GM23338 (cell line): ENCODE data around the gene APC. TPM values are rescaled to one million over a fixed set of nuclear protein-coding genes. Genes with fewer than 3 reads are reported as not detected.

ENCODE experiments used
- ATAC-seq: fragments of 200-7000 bp; cut with Tn5 transposase; 3 replicates; pipeline ENCODE4 v1.9.1; 2020
- DNase-seq: peaks from one replicate; pipeline ENCODE4 v3.0.0-alpha.2; 2015; ENCODE audit warnings: low spot score
- H2AFZ ChIP-seq: fragments of 200-600 bp; sonication (generic); 2 replicates; pipeline ENCODE4 v1.8.0; 2016; ENCODE audit warnings: antibody characterized with exemption, mild to moderate bottlenecking, moderate library complexity
- H3F3A ChIP-seq: fragments of 200-600 bp; sonication (generic); replicated peaks from 2 replicates; pipeline ENCODE4 v1.8.0; 2017; ENCODE audit warnings: antibody characterized with exemption, mixed run types, low read depth
- H3K27ac ChIP-seq: fragments of 200-600 bp; sonication (generic); 2 replicates; pipeline ENCODE4 v1.6.1; 2016; ENCODE audit warnings: low read depth
- H3K27me3 ChIP-seq: fragments of 200-600 bp; sonication (generic); 2 replicates; pipeline ENCODE4 v1.8.0; 2016; ENCODE audit warnings: mild to moderate bottlenecking, mixed run types, moderate library complexity; ENCODE audit not compliant: insufficient read depth
- H3K36me3 ChIP-seq: fragments of 200-600 bp; sonication (generic); 2 replicates; pipeline ENCODE4 v1.8.0; 2016; ENCODE audit warnings: mild to moderate bottlenecking; ENCODE audit not compliant: insufficient read depth
- H3K4me1 ChIP-seq: fragments of 200-600 bp; sonication (generic); 2 replicates; pipeline ENCODE4 v1.8.0; 2016; ENCODE audit warnings: mild to moderate bottlenecking, moderate library complexity; ENCODE audit not compliant: insufficient read depth
- H3K4me2 ChIP-seq: fragments of 200-600 bp; sonication (generic); 2 replicates; pipeline ENCODE4 v1.7.1; 2017; ENCODE audit warnings: mixed run types
- H3K4me3 ChIP-seq: fragments of 200-600 bp; sonication (generic); 2 replicates; pipeline ENCODE4 v1.6.1; 2016; ENCODE audit warnings: mixed run types
- H3K79me2 ChIP-seq: fragments of 200-600 bp; sonication (generic); replicated peaks from 2 replicates; pipeline ENCODE4 v1.8.0; 2017; ENCODE audit warnings: mild to moderate bottlenecking; ENCODE audit not compliant: insufficient read depth
- H3K9me2 ChIP-seq: fragments of 200-600 bp; sonication (generic); 2 replicates; pipeline ENCODE4 v1.8.0; 2017; ENCODE audit not compliant: insufficient read depth
- H4K20me1 ChIP-seq: fragments of 200-600 bp; sonication (generic); replicated peaks from 2 replicates; pipeline ENCODE4 v1.8.0; 2017; ENCODE audit warnings: mild to moderate bottlenecking; ENCODE audit not compliant: insufficient read depth
- H3K27ac Mint-ChIP-seq: 2 replicates; pipeline ENCODE4 v1.8.0; 2020; ENCODE audit warnings: inconsistent platforms, mild to moderate bottlenecking, moderate library complexity, mixed read lengths
- H3K27me3 Mint-ChIP-seq: 3 replicates; pipeline ENCODE4 v1.8.0; 2022; ENCODE audit warnings: low read depth, mild to moderate bottlenecking, moderate library complexity, mixed read lengths, inconsistent platforms; ENCODE audit not compliant: insufficient read depth, poor library complexity
- H3K36me3 Mint-ChIP-seq: 3 replicates; pipeline ENCODE4 v1.8.0; 2021; ENCODE audit warnings: low read depth, mild to moderate bottlenecking, inconsistent platforms, moderate library complexity, mixed read lengths
- H3K4me1 Mint-ChIP-seq: 3 replicates; pipeline ENCODE4 v1.8.0; 2020; ENCODE audit warnings: mild to moderate bottlenecking, inconsistent platforms, mixed read lengths
- H3K4me3 Mint-ChIP-seq: 3 replicates; pipeline ENCODE4 v1.8.0; 2021; ENCODE audit warnings: moderate library complexity, mild to moderate bottlenecking, inconsistent platforms, mixed read lengths
- H3K9me3 Mint-ChIP-seq: 3 replicates; pipeline ENCODE4 v1.8.0; 2020; ENCODE audit warnings: moderate library complexity, mild to moderate bottlenecking, inconsistent platforms, mixed read lengths
- CREB1 ChIP-seq: fragments of 250-450 bp; sonication (Bioruptor Pico); IDR thresholded peaks from 2 replicates; pipeline ENCODE4 v1.5.0; 2020; ENCODE audit warnings: low read depth, mild to moderate bottlenecking, moderate library complexity
- EZH2 ChIP-seq: fragments of 200-600 bp; sonication (generic); IDR thresholded peaks from one replicate; pipeline ENCODE4 v1.8.0; 2017; ENCODE audit warnings: antibody characterized with exemption, mild to moderate bottlenecking, low read depth; ENCODE audit not compliant: unreplicated experiment
- EZH2phosphoT487 ChIP-seq: fragments of 200-600 bp; sonication (generic); IDR thresholded peaks from one replicate; pipeline ENCODE4 v1.8.1; 2018; ENCODE audit warnings: antibody characterized with exemption; ENCODE audit not compliant: unreplicated experiment
- JUNB ChIP-seq: IDR thresholded peaks from one replicate; pipeline ENCODE4 v1.6.1; 2016; ENCODE audit warnings: antibody characterized with exemption; ENCODE audit not compliant: unreplicated experiment
- NANOG ChIP-seq: IDR thresholded peaks from 2 replicates; pipeline ENCODE4 v1.6.1; 2016; ENCODE audit warnings: antibody characterized with exemption, borderline replicate concordance
- POLR2AphosphoS5 ChIP-seq: IDR thresholded peaks from 2 replicates; pipeline ENCODE4 v1.6.1; 2016; ENCODE audit warnings: antibody characterized with exemption, low read depth
- STAT1 ChIP-seq: IDR thresholded peaks from one replicate; pipeline ENCODE4 v1.6.1; 2016; ENCODE audit warnings: antibody characterized with exemption; ENCODE audit not compliant: unreplicated experiment
- ZNF114 ChIP-seq: fragments of 250-450 bp; sonication (Bioruptor Pico); IDR thresholded peaks from 2 replicates; pipeline ENCODE4 v1.5.0; 2020; ENCODE audit warnings: mild to moderate bottlenecking, moderate library complexity
- ZNF331 ChIP-seq: fragments of 250-450 bp; sonication (Bioruptor Pico); IDR thresholded peaks from 2 replicates; pipeline ENCODE4 v1.5.0; 2020; ENCODE audit warnings: low read depth, mild to moderate bottlenecking, moderate library complexity
- polyA plus RNA-seq: library from polyadenylated mRNA; unstranded; fragments of >200 nt; fragmentation: Nextera tagmentation; extraction: Ambion mirVana; gene quantifications from 2 replicates; pipeline ENCODE4 v1.2.1, GENCODE V29; 2016
- total RNA-seq: library from RNA; depleted of rRNA; stranded (reverse); fragments of >200 nt; shearing (Covaris generic); gene quantifications from 2 replicates; pipeline ENCODE4 v1.2.3, GENCODE V29; 2014
- TF ChIP-seq, protein P1 (sequence below): fragments of 250-450 bp; sonication (Bioruptor Pico); IDR thresholded peaks from 2 replicates; pipeline ENCODE4 v1.5.0; 2020; ENCODE audit warnings: mild to moderate bottlenecking, moderate library complexity
- TF ChIP-seq, protein P2 (sequence below): IDR thresholded peaks from 2 replicates; pipeline ENCODE4 v1.6.1; 2016; ENCODE audit warnings: antibody characterized with exemption
- TF ChIP-seq, protein P3 (sequence below): IDR thresholded peaks from one replicate; pipeline ENCODE4 v1.6.1; 2018; ENCODE audit warnings: antibody characterized with exemption; ENCODE audit not compliant: unreplicated experiment
- TF ChIP-seq, protein P4 (sequence below), 2 experiments: fragments of 200-600 bp in 1 of 2; sonication (generic) in 1 of 2; conservative IDR thresholded peaks; 2 replicates each; pipeline versions ENCODE4 v1.5.1 to v1.6.1; 2016 to 2017; ENCODE audit warnings: antibody characterized with exemption in 2 of 2, low read depth in 2 of 2, mild to moderate bottlenecking in 2 of 2, moderate library complexity in 1 of 2

The APC gene
- total and polyA plus RNA-seq, 2 experiments from 2014 or later, result 42.4 to 62.9 TPM

DNA sequence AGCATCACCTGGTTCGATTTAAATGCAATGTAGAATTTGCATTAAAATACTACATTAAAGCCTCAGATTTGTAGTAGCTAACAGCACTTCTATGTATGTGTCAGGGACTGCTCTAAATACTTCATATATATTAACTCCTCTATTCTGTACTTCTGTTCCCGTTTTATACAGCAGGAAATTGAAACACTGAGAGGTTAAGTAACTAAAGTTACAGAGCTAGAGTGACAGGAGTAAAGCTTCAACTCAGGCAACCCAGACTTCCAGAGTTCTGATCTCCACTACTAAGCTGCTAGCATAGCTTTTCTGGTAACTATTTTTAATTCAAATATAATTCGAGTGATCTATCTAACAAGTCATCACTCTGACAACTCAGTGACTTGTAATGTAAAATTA lies 619 bp upstream of the APC start:
- no peaks in the 10 kb centered on the region for H3K36me3 Mint-ChIP-seq
- peaks cover 3% of the 10 kb centered on the region for H3K27me3 Mint-ChIP-seq
- Histone ChIP-seq H3K4me3 (peak overlapping the region; percentile 75), H3K27me3 (no peaks in the 10 kb centered on the region), H3K4me1 (peaks cover 23% of the 10 kb centered on the region), H3K4me2 (peak overlapping the region; percentile 89), H3K36me3 (no peaks in the 10 kb centered on the region), H3K27ac (no peak overlapping the region), H3K79me2 (peaks cover 72% of the 10 kb centered on the region), H4K20me1 (no peaks in the 10 kb centered on the region), H3K9me2 (no peaks in the 10 kb centered on the region), H2AFZ (peak overlapping the region; percentile 53; the same call in 1 of the 2 replicates), H3F3A (peaks cover 9% of the 10 kb centered on the region)
- H3K4me1 Mint-ChIP-seq, result peaks cover 12% of the 10 kb centered on the region
- DNase-seq (no peak), ATAC-seq (peak; percentile 7)
- no peak overlapping the region for H3K27ac Mint-ChIP-seq
- TF ChIP-seq, protein P1, sequence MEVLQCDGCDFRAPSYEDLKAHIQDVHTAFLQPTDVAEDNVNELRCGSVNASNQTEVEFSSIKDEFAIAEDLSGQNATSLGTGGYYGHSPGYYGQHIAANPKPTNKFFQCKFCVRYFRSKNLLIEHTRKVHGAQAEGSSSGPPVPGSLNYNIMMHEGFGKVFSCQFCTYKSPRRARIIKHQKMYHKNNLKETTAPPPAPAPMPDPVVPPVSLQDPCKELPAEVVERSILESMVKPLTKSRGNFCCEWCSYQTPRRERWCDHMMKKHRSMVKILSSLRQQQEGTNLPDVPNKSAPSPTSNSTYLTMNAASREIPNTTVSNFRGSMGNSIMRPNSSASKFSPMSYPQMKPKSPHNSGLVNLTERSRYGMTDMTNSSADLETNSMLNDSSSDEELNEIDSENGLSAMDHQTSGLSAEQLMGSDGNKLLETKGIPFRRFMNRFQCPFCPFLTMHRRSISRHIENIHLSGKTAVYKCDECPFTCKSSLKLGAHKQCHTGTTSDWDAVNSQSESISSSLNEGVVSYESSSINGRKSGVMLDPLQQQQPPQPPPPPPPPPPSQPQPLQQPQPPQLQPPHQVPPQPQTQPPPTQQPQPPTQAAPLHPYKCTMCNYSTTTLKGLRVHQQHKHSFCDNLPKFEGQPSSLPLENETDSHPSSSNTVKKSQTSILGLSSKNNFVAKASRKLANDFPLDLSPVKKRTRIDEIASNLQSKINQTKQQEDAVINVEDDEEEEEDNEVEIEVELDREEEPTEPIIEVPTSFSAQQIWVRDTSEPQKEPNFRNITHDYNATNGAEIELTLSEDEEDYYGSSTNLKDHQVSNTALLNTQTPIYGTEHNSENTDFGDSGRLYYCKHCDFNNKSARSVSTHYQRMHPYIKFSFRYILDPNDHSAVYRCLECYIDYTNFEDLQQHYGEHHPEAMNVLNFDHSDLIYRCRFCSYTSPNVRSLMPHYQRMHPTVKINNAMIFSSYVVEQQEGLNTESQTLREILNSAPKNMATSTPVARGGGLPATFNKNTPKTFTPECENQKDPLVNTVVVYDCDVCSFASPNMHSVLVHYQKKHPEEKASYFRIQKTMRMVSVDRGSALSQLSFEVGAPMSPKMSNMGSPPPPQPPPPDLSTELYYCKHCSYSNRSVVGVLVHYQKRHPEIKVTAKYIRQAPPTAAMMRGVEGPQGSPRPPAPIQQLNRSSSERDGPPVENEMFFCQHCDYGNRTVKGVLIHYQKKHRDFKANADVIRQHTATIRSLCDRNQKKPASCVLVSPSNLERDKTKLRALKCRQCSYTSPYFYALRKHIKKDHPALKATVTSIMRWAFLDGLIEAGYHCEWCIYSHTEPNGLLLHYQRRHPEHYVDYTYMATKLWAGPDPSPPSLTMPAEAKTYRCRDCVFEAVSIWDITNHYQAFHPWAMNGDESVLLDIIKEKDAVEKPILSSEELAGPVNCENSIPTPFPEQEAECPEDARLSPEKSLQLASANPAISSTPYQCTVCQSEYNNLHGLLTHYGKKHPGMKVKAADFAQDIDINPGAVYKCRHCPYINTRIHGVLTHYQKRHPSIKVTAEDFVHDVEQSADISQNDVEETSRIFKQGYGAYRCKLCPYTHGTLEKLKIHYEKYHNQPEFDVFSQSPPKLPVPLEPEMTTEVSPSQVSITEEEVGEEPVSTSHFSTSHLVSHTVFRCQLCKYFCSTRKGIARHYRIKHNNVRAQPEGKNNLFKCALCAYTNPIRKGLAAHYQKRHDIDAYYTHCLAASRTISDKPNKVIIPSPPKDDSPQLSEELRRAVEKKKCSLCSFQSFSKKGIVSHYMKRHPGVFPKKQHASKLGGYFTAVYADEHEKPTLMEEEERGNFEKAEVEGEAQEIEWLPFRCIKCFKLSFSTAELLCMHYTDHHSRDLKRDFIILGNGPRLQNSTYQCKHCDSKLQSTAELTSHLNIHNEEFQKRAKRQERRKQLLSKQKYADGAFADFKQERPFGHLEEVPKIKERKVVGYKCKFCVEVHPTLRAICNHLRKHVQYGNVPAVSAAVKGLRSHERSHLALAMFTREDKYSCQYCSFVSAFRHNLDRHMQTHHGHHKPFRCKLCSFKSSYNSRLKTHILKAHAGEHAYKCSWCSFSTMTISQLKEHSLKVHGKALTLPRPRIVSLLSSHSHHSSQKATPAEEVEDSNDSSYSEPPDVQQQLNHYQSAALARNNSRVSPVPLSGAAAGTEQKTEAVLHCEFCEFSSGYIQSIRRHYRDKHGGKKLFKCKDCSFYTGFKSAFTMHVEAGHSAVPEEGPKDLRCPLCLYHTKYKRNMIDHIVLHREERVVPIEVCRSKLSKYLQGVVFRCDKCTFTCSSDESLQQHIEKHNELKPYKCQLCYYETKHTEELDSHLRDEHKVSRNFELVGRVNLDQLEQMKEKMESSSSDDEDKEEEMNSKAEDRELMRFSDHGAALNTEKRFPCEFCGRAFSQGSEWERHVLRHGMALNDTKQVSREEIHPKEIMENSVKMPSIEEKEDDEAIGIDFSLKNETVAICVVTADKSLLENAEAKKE, result no peak
- TF ChIP-seq ZNF331 (CRISPR knock-in tag), result no peak
- no peak for TF ChIP-seq CREB1
- TF ChIP-seq, protein P2, sequence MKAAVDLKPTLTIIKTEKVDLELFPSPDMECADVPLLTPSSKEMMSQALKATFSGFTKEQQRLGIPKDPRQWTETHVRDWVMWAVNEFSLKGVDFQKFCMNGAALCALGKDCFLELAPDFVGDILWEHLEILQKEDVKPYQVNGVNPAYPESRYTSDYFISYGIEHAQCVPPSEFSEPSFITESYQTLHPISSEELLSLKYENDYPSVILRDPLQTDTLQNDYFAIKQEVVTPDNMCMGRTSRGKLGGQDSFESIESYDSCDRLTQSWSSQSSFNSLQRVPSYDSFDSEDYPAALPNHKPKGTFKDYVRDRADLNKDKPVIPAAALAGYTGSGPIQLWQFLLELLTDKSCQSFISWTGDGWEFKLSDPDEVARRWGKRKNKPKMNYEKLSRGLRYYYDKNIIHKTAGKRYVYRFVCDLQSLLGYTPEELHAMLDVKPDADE, result no peak
- TF ChIP-seq, protein P3, sequence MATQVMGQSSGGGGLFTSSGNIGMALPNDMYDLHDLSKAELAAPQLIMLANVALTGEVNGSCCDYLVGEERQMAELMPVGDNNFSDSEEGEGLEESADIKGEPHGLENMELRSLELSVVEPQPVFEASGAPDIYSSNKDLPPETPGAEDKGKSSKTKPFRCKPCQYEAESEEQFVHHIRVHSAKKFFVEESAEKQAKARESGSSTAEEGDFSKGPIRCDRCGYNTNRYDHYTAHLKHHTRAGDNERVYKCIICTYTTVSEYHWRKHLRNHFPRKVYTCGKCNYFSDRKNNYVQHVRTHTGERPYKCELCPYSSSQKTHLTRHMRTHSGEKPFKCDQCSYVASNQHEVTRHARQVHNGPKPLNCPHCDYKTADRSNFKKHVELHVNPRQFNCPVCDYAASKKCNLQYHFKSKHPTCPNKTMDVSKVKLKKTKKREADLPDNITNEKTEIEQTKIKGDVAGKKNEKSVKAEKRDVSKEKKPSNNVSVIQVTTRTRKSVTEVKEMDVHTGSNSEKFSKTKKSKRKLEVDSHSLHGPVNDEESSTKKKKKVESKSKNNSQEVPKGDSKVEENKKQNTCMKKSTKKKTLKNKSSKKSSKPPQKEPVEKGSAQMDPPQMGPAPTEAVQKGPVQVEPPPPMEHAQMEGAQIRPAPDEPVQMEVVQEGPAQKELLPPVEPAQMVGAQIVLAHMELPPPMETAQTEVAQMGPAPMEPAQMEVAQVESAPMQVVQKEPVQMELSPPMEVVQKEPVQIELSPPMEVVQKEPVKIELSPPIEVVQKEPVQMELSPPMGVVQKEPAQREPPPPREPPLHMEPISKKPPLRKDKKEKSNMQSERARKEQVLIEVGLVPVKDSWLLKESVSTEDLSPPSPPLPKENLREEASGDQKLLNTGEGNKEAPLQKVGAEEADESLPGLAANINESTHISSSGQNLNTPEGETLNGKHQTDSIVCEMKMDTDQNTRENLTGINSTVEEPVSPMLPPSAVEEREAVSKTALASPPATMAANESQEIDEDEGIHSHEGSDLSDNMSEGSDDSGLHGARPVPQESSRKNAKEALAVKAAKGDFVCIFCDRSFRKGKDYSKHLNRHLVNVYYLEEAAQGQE, result no peak
- no peak for TF ChIP-seq JUNB
- TF ChIP-seq EZH2phosphoT487, result no peak
- TF ChIP-seq STAT1, result no peak
- no peak for TF ChIP-seq EZH2
- TF ChIP-seq ZNF114 (CRISPR knock-in tag), result no peak
- no peak for TF ChIP-seq NANOG
- TF ChIP-seq POLR2AphosphoS5, result no peak
- TF ChIP-seq, protein P4, sequence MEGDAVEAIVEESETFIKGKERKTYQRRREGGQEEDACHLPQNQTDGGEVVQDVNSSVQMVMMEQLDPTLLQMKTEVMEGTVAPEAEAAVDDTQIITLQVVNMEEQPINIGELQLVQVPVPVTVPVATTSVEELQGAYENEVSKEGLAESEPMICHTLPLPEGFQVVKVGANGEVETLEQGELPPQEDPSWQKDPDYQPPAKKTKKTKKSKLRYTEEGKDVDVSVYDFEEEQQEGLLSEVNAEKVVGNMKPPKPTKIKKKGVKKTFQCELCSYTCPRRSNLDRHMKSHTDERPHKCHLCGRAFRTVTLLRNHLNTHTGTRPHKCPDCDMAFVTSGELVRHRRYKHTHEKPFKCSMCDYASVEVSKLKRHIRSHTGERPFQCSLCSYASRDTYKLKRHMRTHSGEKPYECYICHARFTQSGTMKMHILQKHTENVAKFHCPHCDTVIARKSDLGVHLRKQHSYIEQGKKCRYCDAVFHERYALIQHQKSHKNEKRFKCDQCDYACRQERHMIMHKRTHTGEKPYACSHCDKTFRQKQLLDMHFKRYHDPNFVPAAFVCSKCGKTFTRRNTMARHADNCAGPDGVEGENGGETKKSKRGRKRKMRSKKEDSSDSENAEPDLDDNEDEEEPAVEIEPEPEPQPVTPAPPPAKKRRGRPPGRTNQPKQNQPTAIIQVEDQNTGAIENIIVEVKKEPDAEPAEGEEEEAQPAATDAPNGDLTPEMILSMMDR (conservative IDR thresholded peaks at IDR 0.05; ENCODE audit: low read depth in 2 of 2), result no peak
- no peaks in the 10 kb centered on the region for H3K9me3 Mint-ChIP-seq
- H3K4me3 Mint-ChIP-seq, result peak overlapping the region; percentile 77
